ENCODE results near the gene SUN2. TPM values are rescaled to one million over a fixed set of nuclear protein-coding genes. Genes with fewer than 3 reads are reported as not detected.

The SUN2 gene
- total and polyA plus RNA-seq, 2 of the 13 experiments (the other 11 are each of a cell fraction or from before 2014, with no cell fraction given): 45.6 to 56.6 TPM

GRCh38 chr22:38705235-38706100, 50.3 kb downstream of the SUN2 start, which contains the start of gene GTPBP1 (continued):
- TF ChIP-seq JUNB (CRISPR knock-in tag; IDR thresholded peaks at IDR 0.05; ENCODE audit: borderline replicate concordance) (no peak), MEIS1 (CRISPR knock-in tag; IDR thresholded peaks at IDR 0.05; ENCODE audit: borderline replicate concordance) (no peak; the same call in 1 of the 2 replicates), KAT8 (CRISPR knock-in tag; IDR thresholded peaks at IDR 0.05) (peak; percentile 32; the same call in 1 of the 2 replicates), KLF12 (CRISPR knock-in tag; IDR thresholded peaks at IDR 0.05; ENCODE audit: borderline replicate concordance) (0 out of 2 replicates have a peak, but pooled peaks have one; percentile 9), SP5 (CRISPR knock-in tag; IDR thresholded peaks at IDR 0.05; ENCODE audit: borderline replicate concordance, low read depth) (0 out of 2 replicates have a peak, but pooled peaks have one; percentile 9), NFYC (CRISPR knock-in tag; IDR thresholded peaks at IDR 0.05) (peak; percentile 99), ZNF672 (CRISPR knock-in tag; IDR thresholded peaks at IDR 0.05) (no peak), TEAD2 (CRISPR knock-in tag; IDR thresholded peaks at IDR 0.05) (no peak), DDIT3 (CRISPR knock-in tag; IDR thresholded peaks at IDR 0.05) (no peak), KLF13 (CRISPR knock-in tag; IDR thresholded peaks at IDR 0.05) (no peak), TERF1 (CRISPR knock-in tag; IDR thresholded peaks at IDR 0.05) (no peak), IRX3 (CRISPR knock-in tag; IDR thresholded peaks at IDR 0.05; ENCODE audit: borderline replicate concordance, low read depth) (no peak), MTERF4 (CRISPR knock-in tag; IDR thresholded peaks at IDR 0.05) (no peak), HMGXB4 (CRISPR knock-in tag; IDR thresholded peaks at IDR 0.05; ENCODE audit: borderline replicate concordance in 1 of 2, low read depth in 1 of 2) (no peak; a peak in 1 of 4 replicates), ZNF572 (CRISPR knock-in tag; IDR thresholded peaks at IDR 0.05) (no peak), CENPBD1 (CRISPR knock-in tag; IDR thresholded peaks at IDR 0.05; ENCODE audit: borderline replicate concordance, low read depth) (no peak), FOXP4 (CRISPR knock-in tag; IDR thresholded peaks at IDR 0.05) (peak; percentile 61; the same call in 1 of the 2 replicates), ZNF878 (CRISPR knock-in tag; IDR thresholded peaks at IDR 0.05) (no peak), RNF2 (conservative IDR thresholded peaks at IDR 0.05; ENCODE audit: low read depth) (no peak), CSRNP2 (CRISPR knock-in tag; conservative IDR thresholded peaks at IDR 0.05; ENCODE audit: low read depth) (no peak)

Data from HepG2 (cell line).